GM12892 (cell line): ENCODE results near the gene KCNQ5.

Experiments used
- POLR2A ChIP-seq: IDR thresholded peaks from 2 replicates; pipeline ENCODE4 v1.6.1; 2011; ENCODE audit warnings: low read depth, low read length, control low read depth
- POLR2AphosphoS5 ChIP-seq: IDR thresholded peaks from 2 replicates; pipeline ENCODE4 v1.6.1; 2011; ENCODE audit warnings: low read depth, low read length, control low read depth
- TAF1 ChIP-seq: IDR thresholded peaks from 2 replicates; pipeline ENCODE4 v1.6.1; 2011; ENCODE audit warnings: low read depth, mild to moderate bottlenecking, control low read depth, low read length, borderline replicate concordance

DNA sequence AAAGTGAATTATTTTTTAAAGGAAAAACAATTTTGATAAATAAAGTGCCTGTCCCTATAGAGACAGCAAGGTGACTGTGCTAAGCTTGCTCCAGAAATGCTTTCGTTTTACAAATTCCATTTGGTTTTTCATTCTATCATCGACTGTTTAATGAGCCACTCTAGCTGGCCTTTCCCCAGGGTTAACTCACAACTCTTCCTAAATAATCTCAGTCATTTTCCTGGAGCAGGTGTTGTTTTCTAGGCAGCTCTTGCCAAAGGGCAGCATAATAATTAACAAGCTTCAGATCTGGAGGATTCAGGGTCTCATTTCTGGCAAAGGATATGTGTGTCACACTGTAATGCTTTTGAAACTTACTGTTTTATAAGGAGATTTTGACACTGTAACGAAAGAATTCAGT, 419.2 kb downstream of the KCNQ5 start:
- no peak for TF ChIP-seq TAF1
- TF ChIP-seq POLR2AphosphoS5: no peak
- no peak for TF ChIP-seq POLR2A
